H9 (cell line): Measurements from ENCODE around the gene TGFBI. TPM values are rescaled to one million over a fixed set of nuclear protein-coding genes. Genes with fewer than 3 reads are reported as not detected.

ENCODE experiments used
- DNase-seq: peaks from one replicate; pipeline ENCODE4 v3.0.0-alpha.2; 2017
- H2AFZ ChIP-seq: one replicate; pipeline ENCODE4 v1.6.1; 2013; ENCODE audit warnings: mild to moderate bottlenecking, low read length, control low read depth, moderate library complexity
- H2AK5ac ChIP-seq: 2 replicates; pipeline ENCODE4 v1.6.1; 2013; ENCODE audit warnings: low read length, control low read depth, mixed read lengths; ENCODE audit not compliant: insufficient read length
- H2BK120ac ChIP-seq: one replicate; pipeline ENCODE4 v1.6.1; 2013; ENCODE audit warnings: low read depth, mild to moderate bottlenecking, low read length, control low read depth, inconsistent platforms; ENCODE audit not compliant: poor library complexity, severe bottlenecking
- H2BK12ac ChIP-seq: 2 replicates; pipeline ENCODE4 v1.6.1; 2013; ENCODE audit warnings: low read length, control low read depth, mixed read lengths, low read depth; ENCODE audit not compliant: insufficient read length
- H2BK15ac ChIP-seq: 2 replicates; pipeline ENCODE4 v1.6.1; 2013; ENCODE audit warnings: low read depth, low read length, control low read depth
- H2BK20ac ChIP-seq: one replicate; pipeline ENCODE4 v1.6.1; 2013; ENCODE audit warnings: low read depth, mild to moderate bottlenecking, low read length, control low read depth, inconsistent platforms; ENCODE audit not compliant: poor library complexity, severe bottlenecking
- H2BK5ac ChIP-seq: 2 replicates; pipeline ENCODE4 v1.6.1; 2013; ENCODE audit warnings: low read length, control low read depth, mixed read lengths; ENCODE audit not compliant: insufficient read length
- H3K14ac ChIP-seq: 2 replicates; pipeline ENCODE4 v1.6.1; 2013; ENCODE audit warnings: low read length, control low read depth; ENCODE audit not compliant: insufficient read depth
- H3K18ac ChIP-seq: 2 replicates; pipeline ENCODE4 v1.6.1; 2013; ENCODE audit warnings: low read depth, mild to moderate bottlenecking, mixed read lengths, low read length, control low read depth; ENCODE audit not compliant: insufficient read length
- H3K23ac ChIP-seq: 2 replicates; pipeline ENCODE4 v1.6.1; 2013; ENCODE audit warnings: low read length, control low read depth, mixed read lengths, low read depth; ENCODE audit not compliant: insufficient read length
- H3K23me2 ChIP-seq: 2 replicates; pipeline ENCODE4 v1.6.1; 2013; ENCODE audit warnings: low read depth, mild to moderate bottlenecking, mixed read lengths, low read length, control low read depth; ENCODE audit not compliant: insufficient read length, poor library complexity, severe bottlenecking
- H3K27ac ChIP-seq: 2 replicates; pipeline ENCODE4 v1.5.1; 2013; ENCODE audit warnings: low read length, control low read depth, mixed read lengths, low read depth; ENCODE audit not compliant: insufficient read length
- H3K27me3 ChIP-seq: 2 replicates; pipeline ENCODE4 v1.6.1; 2013; ENCODE audit warnings: low read length, control low read depth, inconsistent platforms; ENCODE audit not compliant: insufficient read depth
- H3K4ac ChIP-seq: 2 replicates; pipeline ENCODE4 v1.6.1; 2013; ENCODE audit warnings: low read depth, mild to moderate bottlenecking, control low read depth, inconsistent platforms, low read length, moderate library complexity
- H3K4me1 ChIP-seq: 2 replicates; pipeline ENCODE4 v1.6.1; 2013; ENCODE audit warnings: low read length, control low read depth, inconsistent platforms; ENCODE audit not compliant: insufficient read depth
- H3K4me2 ChIP-seq: 2 replicates; pipeline ENCODE4 v1.6.1; 2013; ENCODE audit warnings: low read length, control low read depth, mixed read lengths; ENCODE audit not compliant: insufficient read length, insufficient read depth
- H3K56ac ChIP-seq: 2 replicates; pipeline ENCODE4 v1.6.1; 2013; ENCODE audit warnings: low read depth, mild to moderate bottlenecking, mixed read lengths, low read length, control low read depth; ENCODE audit not compliant: insufficient read length
- H3K79me1 ChIP-seq: 2 replicates; pipeline ENCODE4 v1.6.1; 2013; ENCODE audit warnings: low read depth, mild to moderate bottlenecking, moderate library complexity, low read length, control low read depth, inconsistent platforms; ENCODE audit not compliant: insufficient read depth, poor library complexity, severe bottlenecking
- H3K79me2 ChIP-seq: 2 replicates; pipeline ENCODE4 v1.6.1; 2013; ENCODE audit warnings: low read length, control low read depth, inconsistent platforms; ENCODE audit not compliant: insufficient read depth
- H3K9ac ChIP-seq: 2 replicates; pipeline ENCODE4 v1.6.1; 2013; ENCODE audit warnings: low read length, control low read depth, mixed read lengths; ENCODE audit not compliant: insufficient read length; ENCODE audit errors: extremely low read depth
- H3K9me3 ChIP-seq: one replicate; pipeline ENCODE4 v1.6.1; 2013; ENCODE audit warnings: low read depth, low read length, inconsistent platforms; ENCODE audit not compliant: control insufficient read depth
- H3T11ph ChIP-seq: one replicate; pipeline ENCODE4 v1.6.1; 2013; ENCODE audit warnings: mild to moderate bottlenecking, low read length, control low read depth, inconsistent platforms
- H4K20me1 ChIP-seq: one replicate; pipeline ENCODE4 v1.6.1; 2013; ENCODE audit not compliant: control insufficient read depth, insufficient read length, insufficient read depth
- H4K5ac ChIP-seq: 2 replicates; pipeline ENCODE4 v1.6.1; 2013; ENCODE audit warnings: low read depth, mild to moderate bottlenecking, mixed read lengths, low read length, control low read depth; ENCODE audit not compliant: insufficient read length
- H4K8ac ChIP-seq: replicated peaks from 2 replicates; pipeline ENCODE4 v1.6.1; 2013; ENCODE audit warnings: low read length, control low read depth, mixed read lengths, low read depth; ENCODE audit not compliant: insufficient read length
- H4K91ac ChIP-seq: 2 replicates; pipeline ENCODE4 v1.6.1; 2013; ENCODE audit warnings: low read depth, mild to moderate bottlenecking, moderate library complexity, mixed read lengths, low read length, control low read depth; ENCODE audit not compliant: insufficient read length
- H3K27ac Mint-ChIP-seq, 3 experiments: 2 replicates in 2 of 3; 3 replicates in 1 of 3; pipeline ENCODE4 v1.8.0; 2020 to 2021; ENCODE audit warnings: mixed read lengths in 3 of 3, mild to moderate bottlenecking in 1 of 3, moderate library complexity in 1 of 3
- H3K27me3 Mint-ChIP-seq: 2 replicates; pipeline ENCODE4 v1.8.0; 2021; ENCODE audit warnings: low read depth, mild to moderate bottlenecking, moderate library complexity, mixed read lengths
- H3K36me3 Mint-ChIP-seq, 3 experiments: 2 replicates in 2 of 3; 3 replicates in 1 of 3; pipeline ENCODE4 v1.8.0; 2020 to 2021; ENCODE audit warnings: low read depth in 3 of 3, mixed read lengths in 3 of 3; ENCODE audit not compliant: insufficient read depth in 1 of 3
- H3K4me1 Mint-ChIP-seq, 2 experiments: 2 replicates each; pipeline ENCODE4 v1.8.0; 2020; ENCODE audit warnings: mixed read lengths in 2 of 2
- H3K4me3 Mint-ChIP-seq, 2 experiments: 2 replicates in 1 of 2; 3 replicates in 1 of 2; pipeline ENCODE4 v1.8.0; 2020 to 2021; ENCODE audit warnings: mild to moderate bottlenecking in 2 of 2, mixed read lengths in 2 of 2, moderate library complexity in 1 of 2
- H3K9me3 Mint-ChIP-seq, 2 experiments: 2 replicates in 1 of 2; 3 replicates in 1 of 2; pipeline ENCODE4 v1.8.0; 2020; ENCODE audit warnings: mild to moderate bottlenecking in 2 of 2, mixed read lengths in 2 of 2, moderate library complexity in 1 of 2
- WGBS: extraction: QIAGEN DNeasy Blood & Tissue Kit; methylation state at CpG from one replicate; pipeline ENCODE4 v1.1.7; 2013; ENCODE audit warnings: missing lambda C conversion rate, low lambda C conversion rate, mixed read lengths; ENCODE audit not compliant: insufficient read length; ENCODE audit errors: extremely low coverage; 5-methylcytosine and 5-hydroxymethylcytosine counted together
- total RNA-seq: library from RNA; stranded (reverse); gene quantifications from 2 replicates; pipeline ENCODE4 v1.2.1, GENCODE V29; 2021
- TF ChIP-seq, protein P1 (sequence below): fragments of 200-600 bp; sonication (generic); conservative IDR thresholded peaks from 3 replicates; pipeline ENCODE4 v1.8.0; 2021; ENCODE audit warnings: antibody characterized with exemption, mild to moderate bottlenecking

Gene TGFBI
- total RNA-seq, 1 experiment from 2014 or later = 4.7 TPM

GRCh38 chr5:136012041-136012804, 16.6 kb upstream of the TGFBI start:
- no peaks in the 10 kb centered on the region for H3K79me1 ChIP-seq
- no peak overlapping the region for H2BK5ac ChIP-seq
- TF ChIP-seq, protein P1, sequence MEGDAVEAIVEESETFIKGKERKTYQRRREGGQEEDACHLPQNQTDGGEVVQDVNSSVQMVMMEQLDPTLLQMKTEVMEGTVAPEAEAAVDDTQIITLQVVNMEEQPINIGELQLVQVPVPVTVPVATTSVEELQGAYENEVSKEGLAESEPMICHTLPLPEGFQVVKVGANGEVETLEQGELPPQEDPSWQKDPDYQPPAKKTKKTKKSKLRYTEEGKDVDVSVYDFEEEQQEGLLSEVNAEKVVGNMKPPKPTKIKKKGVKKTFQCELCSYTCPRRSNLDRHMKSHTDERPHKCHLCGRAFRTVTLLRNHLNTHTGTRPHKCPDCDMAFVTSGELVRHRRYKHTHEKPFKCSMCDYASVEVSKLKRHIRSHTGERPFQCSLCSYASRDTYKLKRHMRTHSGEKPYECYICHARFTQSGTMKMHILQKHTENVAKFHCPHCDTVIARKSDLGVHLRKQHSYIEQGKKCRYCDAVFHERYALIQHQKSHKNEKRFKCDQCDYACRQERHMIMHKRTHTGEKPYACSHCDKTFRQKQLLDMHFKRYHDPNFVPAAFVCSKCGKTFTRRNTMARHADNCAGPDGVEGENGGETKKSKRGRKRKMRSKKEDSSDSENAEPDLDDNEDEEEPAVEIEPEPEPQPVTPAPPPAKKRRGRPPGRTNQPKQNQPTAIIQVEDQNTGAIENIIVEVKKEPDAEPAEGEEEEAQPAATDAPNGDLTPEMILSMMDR = no peak
- H3K14ac ChIP-seq = no peak overlapping the region
- H4K20me1 ChIP-seq = no peaks in the 10 kb centered on the region
- no peak overlapping the region for H4K8ac ChIP-seq
- Mint-ChIP-seq H3K9me3 (no peaks in the 10 kb centered on the region), H3K4me3 (no peak overlapping the region), H3K4me1 (no peaks in the 10 kb centered on the region), H3K27ac (no peak overlapping the region), H3K27me3 (peaks cover 25% of the 10 kb centered on the region), H3K36me3 (no peaks in the 10 kb centered on the region)
- H3K79me2 ChIP-seq = no peaks in the 10 kb centered on the region
- H3K27me3 ChIP-seq = no peaks in the 10 kb centered on the region; the same call in 1 of the 2 replicates
- no peaks in the 10 kb centered on the region for H3K23me2 ChIP-seq
- H3K9me3 ChIP-seq = no peaks in the 10 kb centered on the region
- H2BK120ac ChIP-seq = no peak overlapping the region
- H3K23ac ChIP-seq = no peak overlapping the region
- H2BK15ac ChIP-seq = no peak overlapping the region
- H3K9ac ChIP-seq = no peak overlapping the region
- no peak overlapping the region for H2BK20ac ChIP-seq
- no peak overlapping the region for H3K56ac ChIP-seq
- no peak overlapping the region for H2BK12ac ChIP-seq
- H3K27ac ChIP-seq = no peak overlapping the region
- WGBS = no CpG with 5 or more reads among the region's 3 CpGs
- H2AK5ac ChIP-seq = no peak overlapping the region
- no peak overlapping the region for H3K4ac ChIP-seq
- no peak overlapping the region for H4K5ac ChIP-seq
- no peaks in the 10 kb centered on the region for H3K4me1 ChIP-seq
- H3K4me2 ChIP-seq = no peak overlapping the region
- no peak overlapping the region for H3T11ph ChIP-seq
- no peak overlapping the region for H3K18ac ChIP-seq
- no peak for DNase-seq
- no peak overlapping the region for H2AFZ ChIP-seq
- H4K91ac ChIP-seq = no peak overlapping the region
